ENCODE data around the gene ACTR1A. TPM values are rescaled to one million over a fixed set of nuclear protein-coding genes. Genes with fewer than 3 reads are reported as not detected.

The ACTR1A gene
- total RNA-seq, 1 experiment from 2014 or later = 82.1 TPM

GRCh38 chr10:102537367-102537766 is 34.9 kb upstream of the ACTR1A start:
- Histone ChIP-seq H4K5ac (ENCODE audit: insufficient read length, low read depth, low read length) (no peak overlapping the region), H2AFZ (ENCODE audit: low read length) (no peak overlapping the region), H3K23ac (ENCODE audit: insufficient read length, low read depth, low read length) (no peak overlapping the region), H3K79me1 (ENCODE audit: insufficient read depth, low read depth, low read length, poor library complexity, severe bottlenecking) (no peaks in the 10 kb centered on the region), H4K8ac (replicated peaks; ENCODE audit: insufficient read length, low read depth, low read length) (no peak overlapping the region), H3K27ac (ENCODE audit: insufficient read length, low read depth, low read length) (no peak overlapping the region), H2BK120ac (ENCODE audit: low read depth, low read length, poor library complexity, severe bottlenecking) (no peak overlapping the region), H3K56ac (ENCODE audit: insufficient read length, low read depth, low read length) (no peak overlapping the region), H3K14ac (ENCODE audit: insufficient read depth, low read length) (no peak overlapping the region), H3K18ac (ENCODE audit: insufficient read length, low read depth, low read length) (no peak overlapping the region), H3K9me3 (ENCODE audit: control insufficient read depth, low read depth, low read length) (no peaks in the 10 kb centered on the region), H3K4me1 (ENCODE audit: insufficient read depth, low read length) (no peaks in the 10 kb centered on the region), H3K79me2 (ENCODE audit: insufficient read depth, low read length) (no peaks in the 10 kb centered on the region), H3T11ph (ENCODE audit: low read length) (no peak overlapping the region), H2BK15ac (ENCODE audit: low read depth, low read length) (no peak overlapping the region), H4K91ac (ENCODE audit: insufficient read length, low read depth, low read length) (no peak overlapping the region), H2AK5ac (ENCODE audit: insufficient read length, low read length) (no peak overlapping the region), H2BK12ac (ENCODE audit: insufficient read length, low read depth, low read length) (no peak overlapping the region), H3K9ac (ENCODE audit: extremely low read depth, insufficient read length, low read length) (no peak overlapping the region), H3K4me2 (ENCODE audit: insufficient read depth, insufficient read length, low read length) (no peak overlapping the region), H3K27me3 (ENCODE audit: insufficient read depth, low read length) (no peaks in the 10 kb centered on the region), H2BK20ac (ENCODE audit: low read depth, low read length, poor library complexity, severe bottlenecking) (no peak overlapping the region), H3K23me2 (ENCODE audit: insufficient read length, low read depth, low read length, poor library complexity, severe bottlenecking) (no peaks in the 10 kb centered on the region), H2BK5ac (ENCODE audit: insufficient read length, low read length) (no peak overlapping the region), H4K20me1 (ENCODE audit: control insufficient read depth, insufficient read depth, insufficient read length) (no peaks in the 10 kb centered on the region), H3K4ac (ENCODE audit: low read depth, low read length) (no peak overlapping the region)
- Mint-ChIP-seq H3K36me3 (ENCODE audit: insufficient read depth in 1 of 3, low read depth in 3 of 3) (no peaks in the 10 kb centered on the region), H3K27ac (no peak overlapping the region), H3K27me3 (ENCODE audit: low read depth) (no peaks in the 10 kb centered on the region; the same call in 1 of the 2 replicates), H3K9me3 (no peaks in the 10 kb centered on the region), H3K4me1 (no peaks in the 10 kb centered on the region), H3K4me3 (no peak overlapping the region)
- DNase-seq = no peak
- TF ChIP-seq, protein P1, sequence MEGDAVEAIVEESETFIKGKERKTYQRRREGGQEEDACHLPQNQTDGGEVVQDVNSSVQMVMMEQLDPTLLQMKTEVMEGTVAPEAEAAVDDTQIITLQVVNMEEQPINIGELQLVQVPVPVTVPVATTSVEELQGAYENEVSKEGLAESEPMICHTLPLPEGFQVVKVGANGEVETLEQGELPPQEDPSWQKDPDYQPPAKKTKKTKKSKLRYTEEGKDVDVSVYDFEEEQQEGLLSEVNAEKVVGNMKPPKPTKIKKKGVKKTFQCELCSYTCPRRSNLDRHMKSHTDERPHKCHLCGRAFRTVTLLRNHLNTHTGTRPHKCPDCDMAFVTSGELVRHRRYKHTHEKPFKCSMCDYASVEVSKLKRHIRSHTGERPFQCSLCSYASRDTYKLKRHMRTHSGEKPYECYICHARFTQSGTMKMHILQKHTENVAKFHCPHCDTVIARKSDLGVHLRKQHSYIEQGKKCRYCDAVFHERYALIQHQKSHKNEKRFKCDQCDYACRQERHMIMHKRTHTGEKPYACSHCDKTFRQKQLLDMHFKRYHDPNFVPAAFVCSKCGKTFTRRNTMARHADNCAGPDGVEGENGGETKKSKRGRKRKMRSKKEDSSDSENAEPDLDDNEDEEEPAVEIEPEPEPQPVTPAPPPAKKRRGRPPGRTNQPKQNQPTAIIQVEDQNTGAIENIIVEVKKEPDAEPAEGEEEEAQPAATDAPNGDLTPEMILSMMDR (conservative IDR thresholded peaks at IDR 0.05) = no peak

All from H9 (cell line).